SK-N-SH treated with all-trans-retinoic acid at 6 μM for 48 hours (cell line): ENCODE data around the gene CA7.

ENCODE experiments used
- ARNTL ChIP-seq: fragments of 450-650 bp; formaldehyde crosslinking; IDR thresholded peaks from 2 replicates; pipeline ENCODE4 v1.5.0; 2020; ENCODE audit warnings: low read depth, mild to moderate bottlenecking, moderate library complexity, borderline replicate concordance
- ESRRG ChIP-seq: fragments of 250-450 bp; sonication (Bioruptor Pico); IDR thresholded peaks from 2 replicates; pipeline ENCODE4 v1.6.1; 2021; ENCODE audit warnings: mild to moderate bottlenecking
- GLIS3 ChIP-seq: fragments of 250-450 bp; sonication (Bioruptor Pico); IDR thresholded peaks from 2 replicates; pipeline ENCODE4 v1.5.0; 2020; ENCODE audit warnings: mild to moderate bottlenecking, moderate library complexity
- OSR1 ChIP-seq: fragments of 250-450 bp; sonication (Bioruptor Pico); IDR thresholded peaks from 2 replicates; pipeline ENCODE4 v1.8.0; 2022; ENCODE audit warnings: moderate library complexity, mild to moderate bottlenecking, inconsistent platforms
- RARB ChIP-seq: fragments of 250-450 bp; sonication (Bioruptor Pico); IDR thresholded peaks from 2 replicates; pipeline ENCODE4 v1.8.0; 2021; ENCODE audit warnings: mild to moderate bottlenecking, moderate library complexity
- TCF4 ChIP-seq: fragments of 250-450 bp; sonication (Bioruptor Pico); IDR thresholded peaks from 2 replicates; pipeline ENCODE4 v1.8.0; 2021; ENCODE audit warnings: mild to moderate bottlenecking, moderate library complexity, borderline replicate concordance
- TOX ChIP-seq: fragments of 250-450 bp; sonication (Bioruptor Pico); IDR thresholded peaks from 2 replicates; pipeline ENCODE4 v1.8.0; 2021; ENCODE audit warnings: mild to moderate bottlenecking, moderate library complexity, borderline replicate concordance
- ZC3H10 ChIP-seq: fragments of 250-450 bp; sonication (Bioruptor Pico); IDR thresholded peaks from 2 replicates; pipeline ENCODE4 v1.5.1; 2021; ENCODE audit warnings: mild to moderate bottlenecking, moderate library complexity
- ZFP30 ChIP-seq: fragments of 450-650 bp; formaldehyde crosslinking; IDR thresholded peaks from 2 replicates; pipeline ENCODE4 v1.5.0; 2022; ENCODE audit warnings: mild to moderate bottlenecking, moderate library complexity
- TF ChIP-seq, protein P1 (sequence below): fragments of 250-450 bp; sonication (Bioruptor Pico); IDR thresholded peaks from 2 replicates; pipeline ENCODE4 v1.8.0; 2020; ENCODE audit warnings: mild to moderate bottlenecking, moderate library complexity, borderline replicate concordance
- TF ChIP-seq, protein P2 (sequence below): fragments of 250-450 bp; sonication (Bioruptor Pico); IDR thresholded peaks from 2 replicates; pipeline ENCODE4 v1.5.1; 2020; ENCODE audit warnings: low read depth, mild to moderate bottlenecking, moderate library complexity
- TF ChIP-seq, protein P3 (sequence below): fragments of 250-450 bp; sonication (Bioruptor Pico); IDR thresholded peaks from 2 replicates; pipeline ENCODE4 v1.5.1; 2021; ENCODE audit warnings: mild to moderate bottlenecking, moderate library complexity

DNA sequence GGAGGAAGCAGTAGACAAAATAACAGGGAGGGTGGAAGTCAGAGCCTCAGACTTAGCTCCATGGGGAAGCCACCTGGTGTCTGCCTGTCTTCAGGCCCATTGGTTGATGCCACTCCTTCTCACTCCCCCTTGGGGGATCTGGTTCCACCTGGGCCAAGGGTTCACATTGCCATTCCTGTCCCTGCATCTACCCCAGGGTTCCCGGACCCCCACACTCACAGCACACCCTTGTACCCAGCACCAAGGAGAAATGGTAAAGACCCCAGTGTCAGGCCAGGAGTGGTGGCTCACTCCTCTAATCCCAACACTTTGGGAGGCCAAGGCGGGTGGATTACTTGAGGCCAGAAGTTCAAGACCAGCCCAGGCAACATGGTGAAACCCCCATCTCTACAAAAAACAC, 1.0 kb upstream of the CA7 start:
- TF ChIP-seq OSR1 (CRISPR knock-in tag): no peak
- TF ChIP-seq, protein P1, sequence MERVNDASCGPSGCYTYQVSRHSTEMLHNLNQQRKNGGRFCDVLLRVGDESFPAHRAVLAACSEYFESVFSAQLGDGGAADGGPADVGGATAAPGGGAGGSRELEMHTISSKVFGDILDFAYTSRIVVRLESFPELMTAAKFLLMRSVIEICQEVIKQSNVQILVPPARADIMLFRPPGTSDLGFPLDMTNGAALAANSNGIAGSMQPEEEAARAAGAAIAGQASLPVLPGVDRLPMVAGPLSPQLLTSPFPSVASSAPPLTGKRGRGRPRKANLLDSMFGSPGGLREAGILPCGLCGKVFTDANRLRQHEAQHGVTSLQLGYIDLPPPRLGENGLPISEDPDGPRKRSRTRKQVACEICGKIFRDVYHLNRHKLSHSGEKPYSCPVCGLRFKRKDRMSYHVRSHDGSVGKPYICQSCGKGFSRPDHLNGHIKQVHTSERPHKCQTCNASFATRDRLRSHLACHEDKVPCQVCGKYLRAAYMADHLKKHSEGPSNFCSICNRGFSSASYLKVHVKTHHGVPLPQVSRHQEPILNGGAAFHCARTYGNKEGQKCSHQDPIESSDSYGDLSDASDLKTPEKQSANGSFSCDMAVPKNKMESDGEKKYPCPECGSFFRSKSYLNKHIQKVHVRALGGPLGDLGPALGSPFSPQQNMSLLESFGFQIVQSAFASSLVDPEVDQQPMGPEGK (CRISPR knock-in tag): no peak
- no peak for TF ChIP-seq ARNTL (CRISPR knock-in tag)
- TF ChIP-seq TCF4 (CRISPR knock-in tag): no peak
- no peak for TF ChIP-seq GLIS3 (CRISPR knock-in tag)
- TF ChIP-seq ZC3H10: no peak
- TF ChIP-seq ZFP30 (CRISPR knock-in tag): no peak
- TF ChIP-seq, protein P2, sequence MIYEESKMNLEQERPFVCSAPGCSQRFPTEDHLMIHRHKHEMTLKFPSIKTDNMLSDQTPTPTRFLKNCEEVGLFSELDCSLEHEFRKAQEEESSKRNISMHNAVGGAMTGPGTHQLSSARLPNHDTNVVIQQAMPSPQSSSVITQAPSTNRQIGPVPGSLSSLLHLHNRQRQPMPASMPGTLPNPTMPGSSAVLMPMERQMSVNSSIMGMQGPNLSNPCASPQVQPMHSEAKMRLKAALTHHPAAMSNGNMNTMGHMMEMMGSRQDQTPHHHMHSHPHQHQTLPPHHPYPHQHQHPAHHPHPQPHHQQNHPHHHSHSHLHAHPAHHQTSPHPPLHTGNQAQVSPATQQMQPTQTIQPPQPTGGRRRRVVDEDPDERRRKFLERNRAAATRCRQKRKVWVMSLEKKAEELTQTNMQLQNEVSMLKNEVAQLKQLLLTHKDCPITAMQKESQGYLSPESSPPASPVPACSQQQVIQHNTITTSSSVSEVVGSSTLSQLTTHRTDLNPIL: no peak
- TF ChIP-seq TOX: no peak
- TF ChIP-seq RARB (CRISPR knock-in tag): no peak
- TF ChIP-seq, protein P3, sequence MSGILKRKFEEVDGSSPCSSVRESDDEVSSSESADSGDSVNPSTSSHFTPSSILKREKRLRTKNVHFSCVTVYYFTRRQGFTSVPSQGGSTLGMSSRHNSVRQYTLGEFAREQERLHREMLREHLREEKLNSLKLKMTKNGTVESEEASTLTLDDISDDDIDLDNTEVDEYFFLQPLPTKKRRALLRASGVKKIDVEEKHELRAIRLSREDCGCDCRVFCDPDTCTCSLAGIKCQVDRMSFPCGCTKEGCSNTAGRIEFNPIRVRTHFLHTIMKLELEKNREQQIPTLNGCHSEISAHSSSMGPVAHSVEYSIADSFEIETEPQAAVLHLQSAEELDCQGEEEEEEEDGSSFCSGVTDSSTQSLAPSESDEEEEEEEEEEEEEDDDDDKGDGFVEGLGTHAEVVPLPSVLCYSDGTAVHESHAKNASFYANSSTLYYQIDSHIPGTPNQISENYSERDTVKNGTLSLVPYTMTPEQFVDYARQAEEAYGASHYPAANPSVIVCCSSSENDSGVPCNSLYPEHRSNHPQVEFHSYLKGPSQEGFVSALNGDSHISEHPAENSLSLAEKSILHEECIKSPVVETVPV (CRISPR knock-in tag): no peak
- no peak for TF ChIP-seq ESRRG
